A673 (cell line): ENCODE data around the gene NFATC1. TPM values are rescaled to one million over a fixed set of nuclear protein-coding genes. Genes with fewer than 3 reads are reported as not detected.

Source experiments
- BruUV-seq: library from RNA; stranded (reverse); fragments of 400-500 nt; replicated peaks from 2 replicates; lab custom pipeline; 2021; lab: Mats Ljungman, UMichigan
- CTCF ChIA-PET: fragments of 300-600 bp; sonication (Branson Sonifier 250); formaldehyde crosslinking; loops from one replicate; lab custom pipeline; 2022; ENCODE audit warnings: antibody characterized with exemption; lab: Charles Lee
- POLR2A ChIA-PET: fragments of 300-600 bp; sonication (Branson Sonifier 250); formaldehyde crosslinking; loops from one replicate; lab custom pipeline; 2022; ENCODE audit warnings: antibody characterized with exemption; ENCODE audit not compliant: low non-redundant PET; lab: Charles Lee
- DNase-seq: peaks from one replicate; pipeline ENCODE4 v3.0.0-alpha.2; 2015; ENCODE audit warnings: low spot score
- H3K27ac ChIP-seq: fragments of 200-600 bp; sonication (generic); 2 replicates; pipeline ENCODE4 v1.5.1; 2016; ENCODE audit warnings: mixed run types, low read depth, mild to moderate bottlenecking, mixed read lengths, antibody characterized with exemption, low read length; ENCODE audit not compliant: poor library complexity, severe bottlenecking
- H3K27me3 ChIP-seq: fragments of 200-600 bp; sonication (generic); replicated peaks from 2 replicates; pipeline ENCODE4 v1.6.1; 2017; ENCODE audit warnings: mixed run types, low read depth, mild to moderate bottlenecking, mixed read lengths, antibody characterized with exemption, low read length; ENCODE audit not compliant: insufficient read depth, poor library complexity
- H3K36me3 ChIP-seq: fragments of 200-600 bp; sonication (generic); 2 replicates; pipeline ENCODE4 v1.6.1; 2016; ENCODE audit warnings: mixed run types, mild to moderate bottlenecking, mixed read lengths, antibody characterized with exemption, low read length; ENCODE audit not compliant: insufficient read depth, poor library complexity, severe bottlenecking
- H3K4me1 ChIP-seq: fragments of 200-600 bp; sonication (generic); 2 replicates; pipeline ENCODE4 v1.6.1; 2017; ENCODE audit warnings: mixed run types, mild to moderate bottlenecking, mixed read lengths, antibody characterized with exemption, low read length; ENCODE audit not compliant: insufficient read depth, poor library complexity, severe bottlenecking
- H3K4me3 ChIP-seq: fragments of 200-600 bp; sonication (generic); 2 replicates; pipeline ENCODE4 v1.5.1; 2016; ENCODE audit warnings: low read depth, mixed run types, mild to moderate bottlenecking, mixed read lengths, low read length; ENCODE audit not compliant: poor library complexity, severe bottlenecking
- H3K9me3 ChIP-seq: fragments of 200-600 bp; sonication (generic); 2 replicates; pipeline ENCODE4 v1.6.1; 2016; ENCODE audit warnings: mixed run types, low read depth, mild to moderate bottlenecking, mixed read lengths, antibody characterized with exemption, low read length; ENCODE audit not compliant: poor library complexity, severe bottlenecking
- CTCF ChIP-seq: fragments of 300-800, 200-600 bp; sonication (generic); conservative IDR thresholded peaks from 2 replicates; pipeline ENCODE4 v1.5.1; 2017; ENCODE audit warnings: low read depth, mild to moderate bottlenecking, antibody characterized with exemption, low read length, moderate library complexity, mixed read lengths
- EZH2 ChIP-seq: fragments of 200-600 bp; sonication (generic); IDR thresholded peaks from 2 replicates; pipeline ENCODE4 v1.6.1; 2017; ENCODE audit warnings: borderline replicate concordance, low read depth, mild to moderate bottlenecking, mixed read lengths, antibody characterized with exemption, low read length; ENCODE audit not compliant: poor library complexity, severe bottlenecking
- intact Hi-C: fragments of 100-400 bp; cut with micrococcal nuclease; formaldehyde crosslinking; loops from one replicate; pipeline ENCODE4 v1.10.0; 2022; ENCODE audit not compliant: unreplicated experiment
- total RNA-seq: library from RNA; stranded (reverse); gene quantifications from 2 replicates; pipeline ENCODE4 v1.2.3, GENCODE V29; 2021

NFATC1 gene
- total RNA-seq, 1 experiment from 2014 or later, result 10.4 TPM

- BruUV-seq, result no TSS peak
- POLR2A ChIA-PET, result interaction anchor here (0.6 kb wide), 1 partner anchor 124 kb away, joined by 3 read pairs; no protein-coding TSS in a partner anchor
- Histone ChIP-seq H3K4me1 (no peaks in the 10 kb centered on the region), H3K27ac (no peak overlapping the region), H3K27me3 (no peaks in the 10 kb centered on the region), H3K9me3 (no peaks in the 10 kb centered on the region), H3K36me3 (no peaks in the 10 kb centered on the region), H3K4me3 (no peak overlapping the region)
- DNase-seq, result no peak
- TF ChIP-seq EZH2 (no peak), CTCF (no peak)
- CTCF ChIA-PET, result no interaction called here
- intact Hi-C loops, result no loop called here
These were observed 152.3 kb downstream of the NFATC1 start for GRCh38 chr18:79548077-79548450.

GRCh38 chr18:79548621-79548985 lies 152.9 kb downstream of the NFATC1 start:
- Histone ChIP-seq H3K4me1 (no peaks in the 10 kb centered on the region), H3K27me3 (no peaks in the 10 kb centered on the region), H3K9me3 (no peaks in the 10 kb centered on the region), H3K27ac (no peak overlapping the region), H3K36me3 (no peaks in the 10 kb centered on the region), H3K4me3 (no peak overlapping the region)
- TF ChIP-seq EZH2 (no peak), CTCF (no peak)
- CTCF ChIA-PET, result no interaction called here
- no peak for DNase-seq
- BruUV-seq, result no TSS peak
- intact Hi-C loops, result no loop called here
- POLR2A ChIA-PET, result interaction anchor here (0.6 kb wide), 1 partner anchor 123 kb away, joined by 3 read pairs; no protein-coding TSS in a partner anchor

GRCh38 chr18:79548986-79549637 lies 153.4 kb downstream of the NFATC1 start:
- no peaks in the 10 kb centered on the region for H3K9me3 ChIP-seq
- POLR2A ChIA-PET, result no interaction called here
- H3K27ac ChIP-seq, result no peak overlapping the region
- BruUV-seq, result no TSS peak
- H3K36me3 ChIP-seq, result no peaks in the 10 kb centered on the region
- no peaks in the 10 kb centered on the region for H3K27me3 ChIP-seq
- no peaks in the 10 kb centered on the region for H3K4me1 ChIP-seq
- no peak overlapping the region for H3K4me3 ChIP-seq
- TF ChIP-seq CTCF (no peak), EZH2 (no peak)
- DNase-seq, result no peak
- CTCF ChIA-PET, result no interaction called here
- intact Hi-C loops, result no loop called here
